Esophagus muscularis mucosa (tissue), 3 donors: ENCODE results near the gene HOGA1.

Experiments
- CTCF ChIP-seq, 3 experiments: fragments of 200-600 bp in 2 of 3; fragments of 450-650 bp in 1 of 3; sonication (generic) in 2 of 3; IDR thresholded peaks; one replicate each; pipeline ENCODE4 v1.5.1; 2017 to 2019; ENCODE audit warnings: antibody characterized with exemption in 3 of 3, mild to moderate bottlenecking in 2 of 3, moderate library complexity in 1 of 3
- POLR2A ChIP-seq: fragments of 450-650 bp; IDR thresholded peaks from one replicate; pipeline ENCODE4 v1.6.1; 2017; ENCODE audit warnings: antibody characterized with exemption, moderate library complexity, mild to moderate bottlenecking, low read depth
- POLR2AphosphoS5 ChIP-seq, 2 donors: sonication (generic); formaldehyde crosslinking; IDR thresholded peaks; one replicate each; pipeline ENCODE4 v1.6.1; 2017; ENCODE audit warnings: antibody characterized with exemption in 2 of 2

DNA sequence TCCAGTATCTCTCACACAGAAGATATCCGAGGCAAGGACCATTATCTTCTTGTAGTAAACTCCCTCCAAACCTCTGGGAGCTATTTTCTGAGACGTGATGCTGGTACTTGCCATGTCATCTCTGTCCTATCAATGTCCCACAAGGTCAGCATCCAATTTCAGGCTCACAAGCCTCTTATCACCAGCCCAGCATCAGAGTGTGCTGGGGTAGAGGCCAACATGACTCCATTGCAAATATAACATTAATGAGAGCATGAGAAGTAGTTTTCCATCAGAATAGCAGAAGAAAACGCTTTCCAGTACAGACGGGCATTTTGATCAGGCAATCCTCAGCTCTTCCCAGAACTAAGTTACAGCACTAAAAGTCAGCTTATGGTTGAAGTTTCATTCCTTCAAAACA lies 43.5 kb downstream of the HOGA1 start:
- TF ChIP-seq POLR2A (no peak), CTCF (IDR thresholded peaks at IDR 0.05) (no peak), POLR2AphosphoS5 (IDR thresholded peaks at IDR 0.05) (no peak)
